GM19025 (cell line): ENCODE data around the gene VRK1.

Experiments used
- ATAC-seq: cut with Tn5 transposase; IDR thresholded peaks from one replicate; pipeline ENCODE4 v1.9.1; 2021; ENCODE audit warnings: mild to moderate bottlenecking, low read depth, moderate library complexity; ENCODE audit not compliant: unreplicated experiment

The VRK1 gene

GRCh38 chr14:96817750-96818666 is 20.8 kb downstream of the VRK1 start:
- ATAC-seq, result no peak

GRCh38 chr14:96821501-96821900 is 24.3 kb downstream of the VRK1 start:
- no peak for ATAC-seq

DNA sequence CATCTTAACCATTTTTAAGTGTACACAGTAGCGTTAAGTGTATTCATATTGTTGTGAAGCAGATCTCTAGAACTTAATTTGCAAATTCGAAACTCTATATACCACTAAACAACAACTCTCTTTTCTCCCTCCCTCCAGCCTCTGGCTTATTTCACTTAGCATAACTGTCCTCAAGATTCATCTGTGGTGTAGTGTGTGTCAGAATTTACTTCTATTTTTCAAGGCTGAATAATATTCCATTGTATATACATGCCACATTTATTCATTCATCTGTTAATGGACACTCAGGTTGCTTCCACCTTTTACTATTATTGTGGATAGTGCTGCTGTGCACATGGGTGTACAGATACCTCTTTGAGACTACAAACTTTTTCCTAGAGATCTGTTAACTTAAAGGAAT is 26.5 kb downstream of the VRK1 start:
- ATAC-seq, result no peak

DNA sequence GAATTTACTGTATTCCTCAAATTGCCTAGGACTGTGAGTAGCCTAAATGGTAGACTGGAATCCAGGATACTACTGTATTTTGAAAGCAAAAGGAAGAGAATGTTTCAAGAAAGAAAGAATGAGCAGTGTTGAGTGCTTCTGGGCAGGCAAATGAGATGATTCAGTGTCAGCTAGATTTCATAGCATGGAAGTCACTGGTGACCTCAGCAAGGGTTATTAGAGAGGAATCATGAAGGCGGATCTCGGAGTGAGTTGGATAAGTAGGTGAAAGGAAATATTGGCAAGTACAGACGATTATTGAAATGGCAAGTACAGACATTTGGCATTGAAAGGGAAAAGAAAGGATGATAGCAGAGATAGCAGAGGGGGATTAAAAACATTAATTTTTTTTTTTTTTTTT is 27.1 kb downstream of the VRK1 start:
- no peak for ATAC-seq

GRCh38 chr14:96826818-96827217 is 29.6 kb downstream of the VRK1 start:
- ATAC-seq, result no peak

GRCh38 chr14:96827290-96827689 is 30.1 kb downstream of the VRK1 start:
- no peak for ATAC-seq

- ATAC-seq, result no peak
These were observed 32.6 kb downstream of the VRK1 start for GRCh38 chr14:96829791-96830190.

DNA sequence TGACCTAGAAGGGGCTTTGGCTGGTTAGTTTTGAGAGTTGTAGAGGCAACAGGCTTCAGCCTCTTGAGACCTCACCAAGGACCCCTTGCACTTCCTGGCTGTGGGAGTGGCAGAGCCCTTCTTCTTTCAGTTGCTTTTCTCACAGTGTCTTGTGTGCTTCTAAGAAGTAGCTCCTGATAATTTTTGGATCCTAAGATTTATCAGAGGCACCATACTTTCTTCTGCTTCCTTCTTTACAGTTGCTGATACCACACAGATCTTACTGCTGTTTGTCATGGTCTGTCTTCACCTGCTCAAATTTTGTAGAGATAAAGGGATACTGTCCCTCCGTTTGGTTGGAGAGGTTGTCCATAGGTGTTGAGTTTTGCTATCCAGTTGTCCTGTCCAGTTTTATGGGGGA is 33.8 kb downstream of the VRK1 start:
- no peak for ATAC-seq

GRCh38 chr14:96832351-96832750 is 35.2 kb downstream of the VRK1 start:
- no peak for ATAC-seq

DNA sequence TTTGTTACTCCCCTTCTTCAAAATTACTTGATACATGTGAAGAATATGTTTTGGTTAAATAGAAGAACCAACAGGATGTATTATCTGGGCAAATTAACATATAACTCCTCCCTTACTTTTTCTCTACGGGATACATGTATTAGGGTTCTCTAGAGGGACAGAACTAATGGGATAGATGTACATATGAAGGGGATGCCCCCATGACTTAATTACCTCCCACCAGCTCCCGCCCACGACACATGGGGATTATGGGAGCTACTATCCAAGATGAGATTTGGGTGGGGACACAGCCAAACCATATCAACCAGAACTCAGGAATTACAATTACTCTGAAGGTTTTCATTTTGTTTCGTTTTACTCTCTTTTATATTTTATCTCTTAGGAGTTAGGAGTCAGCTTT is 41.3 kb downstream of the VRK1 start:
- ATAC-seq, result no peak

DNA sequence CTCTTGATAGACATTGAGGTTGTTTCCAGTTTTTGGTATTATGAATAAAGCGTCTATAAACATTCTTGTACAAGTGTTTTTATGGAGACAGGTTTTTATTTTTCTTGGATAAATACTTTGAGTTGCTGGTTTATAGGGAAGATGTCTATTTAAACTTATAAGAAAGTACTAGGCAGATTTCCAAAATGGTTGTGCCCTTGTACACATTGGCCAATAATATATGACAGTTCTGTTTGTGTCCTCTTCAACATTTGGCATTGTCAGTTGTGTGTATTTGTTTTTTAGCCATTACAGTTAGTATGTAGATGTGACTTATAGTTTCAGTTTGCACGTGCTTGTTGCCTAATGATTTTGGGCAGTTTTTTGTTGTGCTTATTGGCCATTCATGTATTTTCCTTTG is 42.1 kb downstream of the VRK1 start:
- no peak for ATAC-seq

- ATAC-seq, result no peak
These were observed 46.0 kb downstream of the VRK1 start for GRCh38 chr14:96843137-96843536.

DNA sequence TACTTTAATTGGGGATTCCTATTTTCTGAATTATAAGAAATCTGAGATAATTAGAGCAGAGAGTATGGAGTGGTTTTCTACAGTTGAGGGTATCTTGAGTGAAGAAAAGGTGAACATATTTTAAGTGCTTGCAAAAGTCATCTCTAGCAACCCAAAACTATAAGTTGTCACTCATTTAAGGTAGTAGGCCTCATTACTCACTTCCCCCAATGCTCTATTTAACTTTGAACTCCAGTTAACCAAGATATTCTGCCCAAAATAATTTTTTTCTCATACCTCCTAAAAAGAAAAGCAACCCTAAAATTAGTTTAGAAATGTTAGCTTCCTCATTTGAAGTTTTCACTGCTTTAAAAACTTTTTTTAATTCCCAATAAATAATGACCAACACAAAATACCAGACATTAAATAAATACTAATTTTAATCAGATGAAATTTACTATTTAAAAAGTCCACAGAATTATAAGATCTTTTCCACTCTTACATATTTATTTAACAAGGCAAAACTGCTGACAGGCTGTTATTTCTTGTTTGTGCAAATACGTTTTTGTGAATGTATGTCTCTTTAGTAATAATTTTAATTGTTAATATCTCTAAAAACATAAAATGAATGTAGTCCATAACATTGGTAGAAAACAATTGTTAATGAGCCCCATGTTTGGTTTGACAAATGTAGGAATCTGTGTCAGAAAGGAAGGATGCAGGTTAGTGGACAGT is 47.8 kb downstream of the VRK1 start:
- no peak for ATAC-seq

DNA sequence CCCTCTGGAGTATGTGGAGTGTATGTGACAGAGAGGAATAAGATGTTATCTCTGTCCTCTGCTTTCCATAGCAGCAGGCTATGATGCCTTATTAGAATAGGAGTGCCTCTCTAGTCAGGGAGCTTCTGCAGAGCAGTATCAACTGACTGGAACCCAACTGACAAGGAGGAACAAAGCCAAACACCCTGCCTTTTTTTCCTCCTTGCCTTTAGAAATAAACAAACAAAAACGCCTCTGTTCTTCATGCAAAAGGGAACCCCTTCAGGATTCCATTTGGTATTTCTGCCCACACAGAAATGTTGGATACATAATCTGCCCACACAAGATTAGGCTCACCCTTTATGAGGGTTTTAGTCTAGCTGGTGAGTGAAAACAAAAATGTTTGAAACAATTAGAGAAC is 50.3 kb downstream of the VRK1 start:
- no peak for ATAC-seq

DNA sequence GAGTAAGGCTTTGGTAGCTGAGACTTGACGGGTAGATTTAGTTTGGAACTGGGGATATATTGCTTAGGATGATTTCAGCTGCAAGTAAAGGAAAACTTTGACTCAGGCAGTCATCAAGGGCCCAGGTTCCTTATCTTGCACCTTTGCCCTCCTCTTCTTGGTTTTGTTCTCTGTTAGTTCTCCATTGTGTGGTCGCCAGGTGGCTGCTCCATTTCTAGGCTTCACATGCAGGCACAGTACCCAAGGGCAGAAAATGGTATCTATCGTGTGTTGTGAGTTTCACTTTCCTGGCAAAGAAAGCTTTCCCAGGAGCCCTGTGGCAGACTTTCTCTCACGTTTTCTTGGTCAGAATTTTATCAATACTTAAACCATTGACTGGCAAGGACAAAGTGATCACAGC is 50.8 kb downstream of the VRK1 start:
- no peak for ATAC-seq

DNA sequence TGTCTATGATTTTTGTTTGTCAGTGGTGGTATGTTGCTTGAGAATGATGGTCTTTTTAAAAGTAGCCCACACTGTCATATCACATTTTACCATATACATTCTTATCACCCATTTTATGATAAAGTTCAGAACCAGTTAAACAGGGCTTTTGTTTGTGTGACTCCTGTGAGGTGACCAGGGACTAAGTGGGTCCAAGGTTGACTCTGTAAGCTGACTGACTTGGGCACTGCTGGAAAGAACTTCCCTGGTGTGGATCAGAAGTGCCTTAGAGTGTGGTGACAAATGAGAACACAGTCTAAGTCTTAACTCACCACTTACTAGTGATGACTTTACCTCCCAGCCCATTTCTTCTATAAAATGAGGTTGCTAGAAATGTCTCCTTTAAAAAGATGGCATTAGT is 52.6 kb downstream of the VRK1 start:
- no peak for ATAC-seq

DNA sequence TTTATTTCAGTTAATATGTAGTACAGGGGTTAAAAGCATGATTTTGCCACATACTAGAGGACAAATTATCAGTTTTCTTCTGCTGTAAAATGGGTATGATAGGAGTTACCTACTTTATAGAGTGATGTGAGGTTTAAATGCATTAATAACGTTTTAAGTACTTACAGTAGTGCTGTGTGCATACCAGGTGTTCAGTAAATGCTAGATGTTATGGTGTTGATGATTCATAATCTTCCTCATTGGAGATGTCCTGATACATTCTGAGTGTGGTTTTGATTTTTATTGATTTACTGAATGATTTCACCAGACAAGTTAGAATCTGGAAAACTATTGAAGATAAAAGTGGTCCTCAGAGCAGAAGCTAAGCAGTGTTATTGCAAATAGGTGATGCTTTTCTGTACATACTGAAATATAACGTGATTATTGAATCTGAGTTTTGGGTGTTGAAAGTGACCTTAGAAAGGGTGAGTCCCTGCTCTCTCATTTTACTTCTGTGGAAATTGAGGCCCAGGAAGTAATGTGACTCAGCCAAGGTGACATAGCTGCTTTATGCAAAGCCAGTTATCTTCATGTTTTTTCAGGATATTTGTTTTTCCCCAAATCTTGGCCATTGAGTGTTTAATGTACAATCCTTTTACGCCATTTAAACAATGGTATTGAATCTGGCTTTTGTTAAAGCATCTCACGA is 54.7 kb downstream of the VRK1 start:
- ATAC-seq, result no peak

GRCh38 chr14:96852823-96853422 is 55.7 kb downstream of the VRK1 start:
- no peak for ATAC-seq

GRCh38 chr14:96858643-96859042 is 61.5 kb downstream of the VRK1 start:
- no peak for ATAC-seq

DNA sequence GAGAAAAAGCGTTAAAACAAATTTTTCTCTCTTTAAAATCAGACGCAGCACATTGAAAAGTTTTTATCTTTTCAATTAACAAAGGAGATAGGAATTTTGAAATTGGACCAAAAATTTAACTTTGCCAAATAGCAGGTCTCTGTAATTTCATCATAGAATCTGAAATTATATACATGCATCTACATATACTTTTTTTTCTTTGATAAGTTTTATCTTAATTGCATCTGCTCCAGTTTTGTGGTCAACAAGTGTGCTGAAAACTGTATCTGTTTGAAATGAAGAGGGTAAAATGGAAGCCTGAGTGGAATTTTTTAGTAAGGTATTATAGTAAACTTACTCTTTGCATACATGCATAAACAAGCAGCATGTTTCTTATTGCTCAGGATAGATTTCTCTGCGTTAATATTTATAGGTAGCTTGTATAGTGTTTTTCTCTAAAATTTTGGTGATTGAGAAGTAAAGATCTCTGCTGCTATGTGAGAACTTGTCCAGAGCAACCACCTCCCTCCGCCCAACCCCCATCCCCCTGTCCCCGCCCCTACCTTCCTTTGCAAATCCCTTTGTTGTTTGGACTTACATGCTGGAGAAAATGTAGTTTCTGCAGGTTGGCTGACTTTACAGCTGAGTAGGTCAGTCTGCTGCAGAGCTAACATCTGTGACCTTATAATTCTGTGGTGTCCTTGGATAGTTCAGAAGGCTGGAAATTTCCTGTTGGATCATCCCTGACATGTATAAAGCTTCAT is 64.6 kb downstream of the VRK1 start:
- no peak for ATAC-seq
